Gastroesophageal sphincter (tissue), 4 donors: ENCODE results near the gene BCAS3. TPM values are rescaled to one million over a fixed set of nuclear protein-coding genes. Genes with fewer than 3 reads are reported as not detected.

Experiments used
- ATAC-seq: fragments of 150-250 bp; one replicate; pipeline ENCODE4 v1.9.1; 2016; ENCODE audit warnings: mild to moderate bottlenecking, moderate library complexity
- H3K27ac ChIP-seq, 4 donors: fragments of 200-600 bp; sonication (generic) in 3 of 4; 1 replicate in 3 of 4; 2 replicates in 1 of 4; pipeline ENCODE4 v1.5.1; 2016 to 2019
- H3K27me3 ChIP-seq: fragments of 200-600 bp; sonication (generic); one replicate; pipeline ENCODE4 v1.5.1; 2019
- H3K36me3 ChIP-seq, 2 donors: fragments of 200-600 bp; sonication (generic); one replicate each; pipeline ENCODE4 v1.5.1; 2019; ENCODE audit warnings: control low read depth in 1 of 2
- H3K4me1 ChIP-seq, 3 donors: fragments of 200-600 bp; sonication (generic); 1 replicate in 2 of 3; 2 replicates in 1 of 3; pipeline ENCODE4 v1.5.1; 2016 to 2019; ENCODE audit warnings: control low read depth in 2 of 3
- H3K4me3 ChIP-seq, 2 donors: fragments of 200-600 bp; sonication (generic); one replicate each; pipeline ENCODE4 v1.5.1; 2019; ENCODE audit warnings: mild to moderate bottlenecking in 1 of 2, moderate library complexity in 1 of 2
- H3K9me3 ChIP-seq, 3 donors: fragments of 200-600 bp; sonication (generic); one replicate each; pipeline ENCODE4 v1.5.1; 2017 to 2019; ENCODE audit warnings: control low read depth in 2 of 3
- CTCF ChIP-seq, 4 experiments: fragments of 200-600 bp in 2 of 4; fragments of 450-650 bp in 2 of 4; sonication (generic) in 1 of 4; IDR thresholded peaks; one replicate each; pipeline ENCODE4 v1.5.1; 2017 to 2019; ENCODE audit warnings: antibody characterized with exemption in 4 of 4, mild to moderate bottlenecking in 2 of 4, moderate library complexity in 2 of 4
- EP300 ChIP-seq: sonication (generic); formaldehyde crosslinking; IDR thresholded peaks from one replicate; pipeline ENCODE4 v1.6.1; 2017; ENCODE audit warnings: antibody characterized with exemption, mild to moderate bottlenecking
- POLR2A ChIP-seq, 2 donors: fragments of 450-650 bp; IDR thresholded peaks; one replicate each; pipeline ENCODE4 v1.6.1; 2017; ENCODE audit warnings: antibody characterized with exemption in 2 of 2, mild to moderate bottlenecking in 2 of 2, moderate library complexity in 1 of 2
- POLR2AphosphoS5 ChIP-seq: sonication (generic); formaldehyde crosslinking; IDR thresholded peaks from one replicate; pipeline ENCODE4 v1.6.1; 2017; ENCODE audit warnings: antibody characterized with exemption
- WGBS, 2 donors: methylation state at CpG; one replicate each; pipeline ENCODE4 v1.1.5; 2018; ENCODE audit warnings: low coverage in 1 of 2; 5-methylcytosine and 5-hydroxymethylcytosine counted together
- total RNA-seq, 4 donors: library from RNA; depleted of rRNA; stranded (reverse); fragments of >200 nt; gene quantifications; one replicate each; pipeline ENCODE4 v1.1.0, GENCODE V29; 2016

BCAS3 gene
- total RNA-seq, 4 donors from 2014 or later: 18.8 to 37.0 (median 34.5) TPM

- TF ChIP-seq CTCF (IDR thresholded peaks at IDR 0.05) (no peak), POLR2A (IDR thresholded peaks at IDR 0.05) (peak in 1 of 2 donors; percentile 11)
- H3K36me3 ChIP-seq: peaks cover 0 to 9% of the 10 kb centered on the region in 2 donors
- no peak for ATAC-seq
- peaks cover 17% of the 10 kb centered on the region for H3K27me3 ChIP-seq
- WGBS, 2 donors: 93 to 100% methylated on average over 1 to 3 of the region's 19 CpGs
- H3K4me1 ChIP-seq: peaks cover 0 to 39% (median 6%) of the 10 kb centered on the region in 3 donors
- no peak overlapping the region for H3K4me3 ChIP-seq
- H3K27ac ChIP-seq: peak overlapping the region in 1 of 4 donors; percentile 19
- no peaks in the 10 kb centered on the region for H3K9me3 ChIP-seq
Measured at GRCh38 chr17:61391595-61392291, 714.1 kb downstream of the BCAS3 start.

GRCh38 chr17:61392679-61393078, 715.0 kb downstream of the BCAS3 start:
- Histone ChIP-seq H3K27me3 (peaks cover 26% of the 10 kb centered on the region), H3K27ac (no peak overlapping the region), H3K4me3 (no peak overlapping the region), H3K4me1 (peaks cover 0 to 48% (median 13%) of the 10 kb centered on the region in 3 donors), H3K9me3 (no peaks in the 10 kb centered on the region), H3K36me3 (peaks cover 0 to 9% of the 10 kb centered on the region in 2 donors)
- TF ChIP-seq CTCF (IDR thresholded peaks at IDR 0.05): no peak
- TF ChIP-seq POLR2A (IDR thresholded peaks at IDR 0.05): no peak
- no peak for TF ChIP-seq EP300
- no peak for TF ChIP-seq POLR2AphosphoS5
- no peak for ATAC-seq
- 76% methylated on average over 3 of the region's 3 CpGs; no CpG with 5 or more reads in 1 of the 2 donors for WGBS, 2 donors

GRCh38 chr17:61393550-61393903, 715.9 kb downstream of the BCAS3 start:
- Histone ChIP-seq H3K4me3 (no peak overlapping the region), H3K36me3 (peaks cover 0 to 9% of the 10 kb centered on the region in 2 donors), H3K9me3 (no peaks in the 10 kb centered on the region), H3K27ac (no peak overlapping the region), H3K4me1 (peaks cover 0 to 57% (median 13%) of the 10 kb centered on the region in 3 donors), H3K27me3 (peaks cover 35% of the 10 kb centered on the region)
- ATAC-seq: no peak
- TF ChIP-seq EP300: no peak
- TF ChIP-seq CTCF (IDR thresholded peaks at IDR 0.05): peak in 1 of 4 experiments; percentile 4
- TF ChIP-seq POLR2A (IDR thresholded peaks at IDR 0.05): no peak
- TF ChIP-seq POLR2AphosphoS5: no peak
- 93% methylated on average over 3 of the region's 3 CpGs; no CpG with 5 or more reads in 1 of the 2 donors for WGBS, 2 donors

GRCh38 chr17:61393904-61394629, 716.4 kb downstream of the BCAS3 start:
- Histone ChIP-seq H3K4me1 (peaks cover 0 to 62% (median 17%) of the 10 kb centered on the region in 3 donors), H3K36me3 (peaks cover 0 to 9% of the 10 kb centered on the region in 2 donors), H3K27me3 (peaks cover 40% of the 10 kb centered on the region), H3K9me3 (no peaks in the 10 kb centered on the region), H3K27ac (peak overlapping the region in 2 of 4 donors; percentile 92 to 93), H3K4me3 (no peak overlapping the region)
- TF ChIP-seq POLR2A (IDR thresholded peaks at IDR 0.05): no peak
- TF ChIP-seq CTCF (IDR thresholded peaks at IDR 0.05): no peak
- no peak for TF ChIP-seq POLR2AphosphoS5
- TF ChIP-seq EP300: no peak
- ATAC-seq: no peak
- WGBS, 2 donors: 100% methylated on average over 2 of the region's 7 CpGs; no CpG with 5 or more reads in 1 of the 2 donors
